ENCODE results near the gene CDKAL1. TPM values are rescaled to one million over a fixed set of nuclear protein-coding genes. Genes with fewer than 3 reads are reported as not detected.

Gene CDKAL1
- total and polyA plus RNA-seq, 2 experiments from 2014 or later: 14.4 to 19.5 TPM

GRCh38 chr6:21071780-21072468, 537.7 kb downstream of the CDKAL1 start:
- H2AFZ ChIP-seq: no peak overlapping the region
- no peak overlapping the region for H3K4me3 ChIP-seq
- no peak for DNase-seq (ENCODE audit: low spot score)
- H3K27me3 ChIP-seq: no peaks in the 10 kb centered on the region
- H3K4me1 ChIP-seq (ENCODE audit: insufficient read depth): no peaks in the 10 kb centered on the region
- no peaks in the 10 kb centered on the region for H4K20me1 ChIP-seq (ENCODE audit: insufficient read depth, poor library complexity, severe bottlenecking)
- WGBS (ENCODE audit: low lambda C conversion rate, missing lambda C conversion rate): 83% methylated on average over 8 of the region's 8 CpGs
- H3K27ac ChIP-seq: no peak overlapping the region
- H3K36me3 ChIP-seq (replicated peaks; ENCODE audit: insufficient read depth, low read depth): no peaks in the 10 kb centered on the region
- no peak for TF ChIP-seq EZH2 (IDR thresholded peaks at IDR 0.05; ENCODE audit: borderline replicate concordance)
- TF ChIP-seq CTCF (IDR thresholded peaks at IDR 0.05; ENCODE audit: poor library complexity): no peak
- TF ChIP-seq EZH2phosphoT487 (IDR thresholded peaks at IDR 0.05; ENCODE audit: low read depth, severe bottlenecking, unreplicated experiment): no peak
- H3K9me3 ChIP-seq (ENCODE audit: low read depth): no peaks in the 10 kb centered on the region
- H3K9me2 ChIP-seq (replicated peaks; ENCODE audit: insufficient read depth): no peaks in the 10 kb centered on the region
- no peak overlapping the region for H3K4me2 ChIP-seq
- H3K79me2 ChIP-seq: no peaks in the 10 kb centered on the region

- Histone ChIP-seq H3K36me3 (replicated peaks; ENCODE audit: insufficient read depth, low read depth) (no peaks in the 10 kb centered on the region), H3K4me2 (no peak overlapping the region), H4K20me1 (ENCODE audit: insufficient read depth, poor library complexity, severe bottlenecking) (no peaks in the 10 kb centered on the region), H3K4me1 (ENCODE audit: insufficient read depth) (no peaks in the 10 kb centered on the region), H3K79me2 (no peaks in the 10 kb centered on the region), H3K9me3 (ENCODE audit: low read depth) (no peaks in the 10 kb centered on the region), H3K27ac (no peak overlapping the region), H3K27me3 (no peaks in the 10 kb centered on the region), H3K4me3 (no peak overlapping the region), H2AFZ (no peak overlapping the region), H3K9me2 (replicated peaks; ENCODE audit: insufficient read depth) (no peaks in the 10 kb centered on the region)
- no peak for DNase-seq (ENCODE audit: low spot score)
- no peak for TF ChIP-seq EZH2 (IDR thresholded peaks at IDR 0.05; ENCODE audit: borderline replicate concordance)
- no peak for TF ChIP-seq CTCF (IDR thresholded peaks at IDR 0.05; ENCODE audit: poor library complexity)
- no peak for TF ChIP-seq EZH2phosphoT487 (IDR thresholded peaks at IDR 0.05; ENCODE audit: low read depth, severe bottlenecking, unreplicated experiment)
- WGBS (ENCODE audit: low lambda C conversion rate, missing lambda C conversion rate): 96% methylated on average over 2 of the region's 2 CpGs
These were observed 539.1 kb downstream of the CDKAL1 start for GRCh38 chr6:21073318-21073839.

GRCh38 chr6:21074484-21074883, 540.2 kb downstream of the CDKAL1 start:
- peaks cover 2% of the 10 kb centered on the region for H3K4me1 ChIP-seq (ENCODE audit: insufficient read depth)
- H3K4me3 ChIP-seq: no peak overlapping the region
- H3K9me3 ChIP-seq (ENCODE audit: low read depth): no peaks in the 10 kb centered on the region
- H4K20me1 ChIP-seq (ENCODE audit: insufficient read depth, poor library complexity, severe bottlenecking): no peaks in the 10 kb centered on the region
- DNase-seq (ENCODE audit: low spot score): no peak
- no peaks in the 10 kb centered on the region for H3K36me3 ChIP-seq (replicated peaks; ENCODE audit: insufficient read depth, low read depth)
- 96% methylated on average over 1 of the region's 1 CpG for WGBS (ENCODE audit: low lambda C conversion rate, missing lambda C conversion rate)
- no peak overlapping the region for H2AFZ ChIP-seq
- H3K9me2 ChIP-seq (replicated peaks; ENCODE audit: insufficient read depth): no peaks in the 10 kb centered on the region
- H3K27me3 ChIP-seq: no peaks in the 10 kb centered on the region
- H3K4me2 ChIP-seq: no peak overlapping the region
- TF ChIP-seq CTCF (IDR thresholded peaks at IDR 0.05; ENCODE audit: poor library complexity) (no peak), EZH2 (IDR thresholded peaks at IDR 0.05; ENCODE audit: borderline replicate concordance) (no peak), EZH2phosphoT487 (IDR thresholded peaks at IDR 0.05; ENCODE audit: low read depth, severe bottlenecking, unreplicated experiment) (no peak)
- no peak overlapping the region for H3K27ac ChIP-seq
- no peaks in the 10 kb centered on the region for H3K79me2 ChIP-seq

Data from hepatocyte (in vitro differentiated cells).